Osteocyte (in vitro differentiated cells): Measurements from ENCODE around the gene PTPN3. TPM values are rescaled to one million over a fixed set of nuclear protein-coding genes. Genes with fewer than 3 reads are reported as not detected.

Experiments
- DNase-seq: peaks from one replicate; pipeline ENCODE4 v3.0.0; 2021; ENCODE audit warnings: mixed read lengths; ENCODE audit not compliant: unreplicated experiment; ENCODE audit errors: extremely low spot score
- H3K27ac Mint-ChIP-seq: one replicate; pipeline ENCODE4 v1.8.0; 2021; ENCODE audit warnings: mild to moderate bottlenecking, mixed read lengths; ENCODE audit not compliant: unreplicated experiment
- H3K27me3 Mint-ChIP-seq: one replicate; pipeline ENCODE4 v1.8.0; 2021; ENCODE audit warnings: mixed read lengths; ENCODE audit not compliant: unreplicated experiment
- H3K36me3 Mint-ChIP-seq: one replicate; pipeline ENCODE4 v1.8.0; 2021; ENCODE audit warnings: mixed read lengths; ENCODE audit not compliant: unreplicated experiment
- H3K4me1 Mint-ChIP-seq: one replicate; pipeline ENCODE4 v1.8.0; 2021; ENCODE audit warnings: mixed read lengths; ENCODE audit not compliant: unreplicated experiment
- H3K4me3 Mint-ChIP-seq: one replicate; pipeline ENCODE4 v1.8.0; 2021; ENCODE audit warnings: mild to moderate bottlenecking, moderate library complexity, mixed read lengths; ENCODE audit not compliant: unreplicated experiment
- H3K9me3 Mint-ChIP-seq: one replicate; pipeline ENCODE4 v1.8.0; 2021; ENCODE audit warnings: mixed read lengths; ENCODE audit not compliant: unreplicated experiment
- CTCF ChIP-seq: fragments of 200-600 bp; sonication (generic); IDR thresholded peaks from 2 replicates; pipeline ENCODE4 v1.5.0; 2021; ENCODE audit warnings: antibody characterized with exemption, mild to moderate bottlenecking, moderate library complexity
- total RNA-seq: library from RNA; stranded (reverse); gene quantifications from 2 replicates; pipeline ENCODE4 v1.2.1, GENCODE V29; 2021

PTPN3 gene
- total RNA-seq, 1 donor from 2014 or later, result 4.7 TPM

- no peak for DNase-seq
- Mint-ChIP-seq H3K36me3 (peaks cover 35% of the 10 kb centered on the region), H3K27me3 (no peaks in the 10 kb centered on the region), H3K4me1 (no peaks in the 10 kb centered on the region), H3K27ac (no peak overlapping the region), H3K9me3 (no peaks in the 10 kb centered on the region), H3K4me3 (no peak overlapping the region)
- no peak for TF ChIP-seq CTCF
Observed at GRCh38 chr9:109381011-109381729, 116.9 kb downstream of the PTPN3 start.

DNA sequence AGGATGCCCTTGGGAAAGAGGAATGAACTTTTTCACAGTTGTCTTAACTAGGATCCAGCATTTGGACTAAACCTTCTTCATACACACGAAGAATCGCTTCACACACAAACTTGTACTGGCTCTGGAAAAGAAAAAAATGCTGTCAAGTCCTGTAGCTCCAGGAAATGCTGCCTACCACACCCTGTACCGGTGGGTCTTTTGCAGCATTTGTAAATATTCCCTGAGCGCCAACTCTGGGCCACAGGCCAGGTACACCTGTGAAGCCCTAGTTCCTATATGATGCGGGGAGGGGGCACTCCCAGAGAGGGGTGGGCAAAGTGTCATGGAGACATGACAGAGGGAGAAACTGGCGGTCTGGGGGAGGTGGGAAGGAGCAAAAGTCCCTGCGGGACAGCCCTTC, 118.6 kb downstream of the PTPN3 start:
- Mint-ChIP-seq H3K27me3 (no peaks in the 10 kb centered on the region), H3K36me3 (peaks cover 24% of the 10 kb centered on the region), H3K27ac (no peak overlapping the region), H3K4me1 (no peaks in the 10 kb centered on the region), H3K9me3 (no peaks in the 10 kb centered on the region), H3K4me3 (no peak overlapping the region)
- no peak for DNase-seq
- TF ChIP-seq CTCF, result no peak

DNA sequence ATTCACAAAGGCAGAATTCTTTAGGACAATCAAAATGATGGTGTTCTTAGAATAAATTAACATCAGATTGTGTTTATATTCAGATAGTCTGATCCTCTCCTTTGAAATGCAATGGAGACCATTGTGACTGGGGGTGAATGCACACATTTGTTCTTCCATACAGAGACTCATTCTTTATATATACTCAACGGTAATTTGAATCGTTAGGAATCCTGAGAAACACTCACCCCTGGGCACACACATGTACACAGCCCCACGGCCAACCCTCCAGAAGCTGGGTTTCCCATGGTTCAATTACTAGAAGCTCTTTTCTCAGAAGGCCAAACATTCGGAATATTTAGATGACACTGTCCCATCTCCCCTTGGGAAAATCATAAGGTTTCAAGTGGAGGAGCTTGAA, 119.8 kb downstream of the PTPN3 start:
- TF ChIP-seq CTCF, result no peak
- Mint-ChIP-seq H3K27ac (no peak overlapping the region), H3K4me1 (no peaks in the 10 kb centered on the region), H3K9me3 (no peaks in the 10 kb centered on the region), H3K36me3 (peaks cover 21% of the 10 kb centered on the region), H3K4me3 (no peak overlapping the region), H3K27me3 (no peaks in the 10 kb centered on the region)
- no peak for DNase-seq

DNA sequence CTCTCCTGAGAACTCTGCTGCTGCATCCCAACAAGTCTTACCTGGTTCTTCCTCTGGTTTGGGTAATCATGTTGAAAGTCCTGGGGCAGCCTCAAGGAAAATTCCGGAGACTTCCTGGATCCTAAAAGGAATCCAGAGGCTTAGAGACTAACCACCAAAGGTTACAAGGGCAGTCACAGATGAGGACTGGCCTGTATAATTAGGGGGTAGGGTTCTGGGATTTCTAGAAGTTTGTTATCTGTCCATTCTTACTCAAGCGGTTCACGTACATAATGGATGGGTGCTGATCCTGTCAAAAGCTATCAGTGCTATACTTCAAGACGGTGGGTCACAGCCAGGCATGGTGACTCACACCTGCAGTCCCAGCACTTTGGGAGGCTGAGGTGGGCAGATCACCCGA, 125.9 kb downstream of the PTPN3 start:
- no peak overlapping the region for H3K27ac Mint-ChIP-seq
- peaks cover 7% of the 10 kb centered on the region for H3K9me3 Mint-ChIP-seq
- DNase-seq, result no peak
- H3K4me1 Mint-ChIP-seq, result no peaks in the 10 kb centered on the region
- no peaks in the 10 kb centered on the region for H3K36me3 Mint-ChIP-seq
- no peaks in the 10 kb centered on the region for H3K27me3 Mint-ChIP-seq
- no peak overlapping the region for H3K4me3 Mint-ChIP-seq
- TF ChIP-seq CTCF, result no peak

- no peaks in the 10 kb centered on the region for H3K27me3 Mint-ChIP-seq
- H3K27ac Mint-ChIP-seq, result no peak overlapping the region
- H3K36me3 Mint-ChIP-seq, result no peaks in the 10 kb centered on the region
- no peak for TF ChIP-seq CTCF
- H3K9me3 Mint-ChIP-seq, result peaks cover 7% of the 10 kb centered on the region
- no peaks in the 10 kb centered on the region for H3K4me1 Mint-ChIP-seq
- H3K4me3 Mint-ChIP-seq, result no peak overlapping the region
- DNase-seq, result no peak
Observed at GRCh38 chr9:109371374-109371773, 126.7 kb downstream of the PTPN3 start.
